NCI-H1694 treated with DMSO at 0.1 percent for 48 hours (cell line): ENCODE measurements around the gene KDM8.
A peak's percentile ranks its signal among the peaks of the same experiment; 100 is the strongest.

Experiments
- DNase-seq: peaks from one replicate; lab custom pipeline; 2025; lab: John Stamatoyannopoulos, UW

KDM8 gene

GRCh38 chr16:27203507-27204311 is at the start of gene KDM8:
KDM8 (plus strand) TSS chr16:27203526; CDS start chr16:27210124, 6,598 bp downstream.
- peak; percentile 98 for DNase-seq

DNA sequence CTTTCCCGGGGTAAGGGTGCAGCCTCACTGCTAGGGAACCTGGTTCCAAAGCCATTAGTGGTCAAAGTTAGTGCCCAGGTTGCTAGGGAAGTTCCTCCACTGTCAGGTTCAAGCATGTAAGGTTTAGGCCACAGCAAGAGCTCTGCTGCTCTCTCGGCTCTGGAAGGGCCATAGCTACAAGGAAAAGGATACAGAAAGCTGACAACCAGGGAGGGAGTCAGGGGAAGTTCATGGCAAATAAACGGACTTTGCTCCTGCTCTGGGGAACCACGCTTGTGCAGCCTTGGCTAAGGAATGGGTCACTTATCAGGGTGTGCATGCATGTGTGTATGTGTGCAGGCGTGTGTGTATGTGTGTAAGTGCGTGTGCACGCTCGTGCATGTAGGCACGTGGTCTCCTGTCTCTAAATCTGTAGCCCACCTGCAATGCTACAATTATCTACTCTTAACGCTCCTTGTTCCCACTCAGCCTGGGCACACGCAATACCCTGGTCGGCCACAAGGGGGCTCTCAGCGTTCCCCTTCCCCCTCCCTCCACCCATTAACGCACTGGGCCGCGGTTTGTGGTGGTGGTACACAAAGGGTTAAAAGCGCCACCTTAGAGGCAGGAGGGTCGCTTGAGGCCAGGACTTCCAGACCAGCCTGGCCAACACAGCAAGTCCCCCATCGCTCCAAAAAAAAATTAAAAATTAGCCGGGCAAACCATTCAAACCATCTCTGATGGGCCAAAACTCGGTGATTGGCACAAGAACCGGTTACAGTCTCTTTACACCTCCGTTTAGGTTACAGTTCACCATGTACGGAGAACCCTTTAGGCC is 48.4 kb upstream of the KDM8 start:
- DNase-seq, result no peak

DNA sequence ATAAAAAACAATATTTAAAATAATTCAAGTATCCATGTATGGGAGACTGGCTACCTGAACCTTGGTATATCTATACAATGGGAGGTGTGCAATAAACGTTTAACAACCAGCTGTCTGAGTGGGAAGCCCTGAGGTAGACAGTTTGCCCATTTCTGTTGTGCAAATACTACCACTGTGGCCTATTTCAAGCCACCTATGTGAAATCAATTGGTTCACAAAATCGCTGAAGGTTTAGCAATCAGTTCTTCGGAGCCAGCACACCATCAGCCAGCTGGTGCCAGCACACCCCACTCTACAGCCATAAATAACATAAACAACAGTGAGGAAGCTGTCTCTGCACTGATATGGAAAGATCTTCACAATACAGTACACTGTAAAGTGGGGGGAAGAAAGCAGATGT is 46.7 kb upstream of the KDM8 start:
- DNase-seq, result no peak

DNA sequence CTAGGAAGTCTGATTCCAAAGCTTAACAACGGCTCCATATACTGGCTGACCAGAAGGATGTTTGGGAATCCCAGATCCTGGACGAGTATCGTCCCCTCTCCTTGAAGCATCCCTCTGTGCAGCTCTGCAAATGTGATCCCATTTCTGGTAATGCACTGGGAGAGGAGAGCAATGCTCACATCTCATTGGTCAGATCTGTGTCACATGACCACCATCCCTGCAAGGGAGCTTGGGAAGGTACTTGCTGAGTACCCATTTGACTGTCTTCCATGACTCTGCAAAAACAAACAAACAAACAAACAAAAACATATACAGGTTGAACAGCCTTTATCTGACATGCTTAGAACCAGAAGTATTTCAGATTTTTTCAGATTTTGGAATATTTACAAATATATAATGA is 41.9 kb upstream of the KDM8 start:
- DNase-seq, result no peak

DNA sequence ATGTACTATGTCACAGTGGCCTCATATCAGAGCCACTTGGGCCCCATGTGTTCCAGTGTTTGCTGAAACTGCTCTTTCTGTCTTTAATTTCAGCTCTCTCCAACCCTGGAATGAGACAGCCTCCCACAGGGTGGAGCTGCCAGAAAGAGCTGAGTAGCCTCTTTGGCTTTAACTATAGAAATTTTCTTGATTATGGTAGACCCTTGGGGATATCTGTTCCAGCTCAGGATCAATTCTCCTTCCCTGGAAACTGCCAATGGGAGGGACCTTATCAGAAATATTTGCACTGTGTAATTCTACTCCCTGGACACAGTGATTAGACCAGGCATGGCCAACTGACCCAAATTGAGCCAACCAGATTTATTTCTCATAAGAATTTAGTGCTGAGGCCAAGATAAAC is 39.0 kb upstream of the KDM8 start:
- no peak for DNase-seq

- DNase-seq, result no peak
Measured at GRCh38 chr16:27165576-27165975, 37.8 kb upstream of the KDM8 start.

GRCh38 chr16:27168790-27169189 is 34.5 kb upstream of the KDM8 start:
- DNase-seq, result no peak

GRCh38 chr16:27169511-27170071 is 33.7 kb upstream of the KDM8 start:
- peak; percentile 32 for DNase-seq

GRCh38 chr16:27171584-27171983 is 31.7 kb upstream of the KDM8 start:
- DNase-seq, result no peak

DNA sequence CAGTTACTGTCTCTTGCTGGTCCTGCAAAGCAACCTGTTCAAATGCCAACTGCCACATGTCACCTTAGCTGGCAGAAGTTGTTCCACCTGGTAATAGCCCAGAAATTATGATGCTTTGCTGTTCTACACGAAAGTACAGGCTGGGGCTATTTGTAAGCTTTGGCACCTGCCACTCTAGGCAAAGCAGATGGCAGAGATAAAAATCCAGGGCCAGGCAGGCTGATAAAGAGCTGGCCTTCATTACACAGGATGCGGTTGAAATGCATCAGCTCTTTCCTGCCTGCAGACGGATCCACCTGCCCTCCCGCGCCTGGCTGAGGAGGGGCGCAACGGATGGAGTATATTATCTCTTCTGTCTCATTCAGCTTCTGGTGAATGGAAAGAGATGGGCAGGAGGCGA is 29.3 kb upstream of the KDM8 start:
- DNase-seq, result peak; percentile 8

- no peak for DNase-seq
Measured at GRCh38 chr16:27174798-27175197, 28.5 kb upstream of the KDM8 start.

- DNase-seq, result no peak
Measured at GRCh38 chr16:27175888-27176287, 27.4 kb upstream of the KDM8 start.

DNA sequence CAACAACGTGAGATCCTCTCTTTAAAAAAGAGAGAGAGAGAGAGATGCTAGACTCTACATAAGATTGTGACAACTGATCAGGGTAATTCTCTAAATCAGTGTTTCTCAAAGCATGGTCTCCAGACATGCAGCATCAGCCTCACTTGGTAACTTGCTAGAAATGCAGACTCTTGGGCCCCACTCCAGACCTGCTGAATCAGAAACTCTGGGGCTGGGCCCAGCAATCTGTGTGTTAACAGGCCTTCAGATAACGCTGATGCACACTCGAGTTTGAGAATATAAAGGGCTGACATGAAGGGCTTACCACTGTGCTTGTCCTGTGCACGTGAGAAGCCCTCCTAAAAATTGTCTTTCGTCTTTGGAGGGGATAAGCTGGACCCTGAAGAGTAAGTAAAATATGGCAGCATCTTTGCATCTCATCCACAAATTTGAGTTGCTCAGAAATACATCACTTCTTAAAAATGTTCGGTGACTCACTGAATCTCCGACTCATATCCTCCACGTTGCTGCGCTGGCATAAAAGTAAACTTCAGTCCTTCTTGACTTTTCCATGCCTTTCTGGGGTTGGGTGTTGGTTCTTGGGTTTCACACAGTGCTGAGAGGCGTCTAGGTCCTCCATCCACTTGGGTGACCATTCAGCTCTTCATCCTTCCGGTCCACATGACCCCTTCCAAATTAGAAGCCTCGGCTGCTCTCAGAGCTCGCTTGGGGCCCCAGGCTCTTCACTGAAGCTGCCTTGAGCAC is 26.1 kb upstream of the KDM8 start:
- DNase-seq, result no peak

DNA sequence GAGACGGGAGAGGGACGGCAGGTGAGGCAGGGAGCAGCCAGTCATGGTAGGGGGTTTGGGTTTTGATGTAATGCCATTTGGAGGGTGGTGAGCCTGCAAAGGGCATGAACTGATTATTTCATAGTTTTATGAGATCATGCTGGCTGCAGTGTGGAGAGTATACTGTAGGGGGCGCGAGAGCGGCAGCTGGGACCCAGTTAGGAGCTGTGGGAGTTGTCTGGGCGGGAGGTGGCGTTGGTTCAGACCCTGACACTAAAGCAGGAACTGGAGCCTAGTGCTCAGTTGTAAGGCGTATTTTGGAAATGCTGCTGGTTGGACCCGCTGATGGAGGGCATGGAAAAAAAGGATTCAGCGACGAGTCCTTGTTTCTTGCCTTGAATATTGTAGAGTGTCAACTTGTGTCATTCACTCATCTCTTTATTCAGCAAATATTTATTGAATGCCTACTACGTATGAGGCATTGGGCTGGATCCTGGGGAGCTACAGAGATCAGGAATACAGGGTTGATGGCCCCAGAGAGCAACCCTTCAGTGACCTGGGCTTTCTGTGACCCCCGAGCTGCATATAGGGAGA is 23.7 kb upstream of the KDM8 start:
- peak; percentile 68 for DNase-seq

GRCh38 chr16:27181019-27181790 is 22.1 kb upstream of the KDM8 start:
- DNase-seq, result peak; percentile 85

DNA sequence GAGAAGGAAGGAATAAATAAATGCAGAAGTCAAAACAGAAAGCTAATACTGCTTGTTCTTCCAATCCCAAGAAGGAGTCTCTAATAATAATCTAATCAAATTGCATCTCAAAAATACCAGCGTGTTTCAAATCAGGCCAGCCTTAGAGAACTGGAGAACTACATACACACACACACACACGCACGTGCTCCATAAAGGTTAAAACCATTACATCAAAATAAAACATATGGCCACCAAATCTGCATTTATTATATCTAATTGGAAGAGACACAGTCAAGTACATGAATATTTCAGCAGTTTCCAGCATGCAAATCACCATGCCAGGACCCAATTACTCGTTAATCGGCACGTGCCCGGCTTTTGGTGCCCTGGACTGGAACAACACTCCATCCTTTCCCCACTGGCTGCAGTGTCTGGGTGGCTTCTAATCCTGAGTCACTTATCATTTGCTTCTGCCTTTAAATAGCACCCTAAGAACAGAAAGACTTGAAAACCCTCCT is 20.4 kb upstream of the KDM8 start:
- peak; percentile 6 for DNase-seq

GRCh38 chr16:27185776-27186130 is 17.6 kb upstream of the KDM8 start:
- DNase-seq, result no peak

GRCh38 chr16:27188633-27189032 is 14.7 kb upstream of the KDM8 start:
- no peak for DNase-seq

DNA sequence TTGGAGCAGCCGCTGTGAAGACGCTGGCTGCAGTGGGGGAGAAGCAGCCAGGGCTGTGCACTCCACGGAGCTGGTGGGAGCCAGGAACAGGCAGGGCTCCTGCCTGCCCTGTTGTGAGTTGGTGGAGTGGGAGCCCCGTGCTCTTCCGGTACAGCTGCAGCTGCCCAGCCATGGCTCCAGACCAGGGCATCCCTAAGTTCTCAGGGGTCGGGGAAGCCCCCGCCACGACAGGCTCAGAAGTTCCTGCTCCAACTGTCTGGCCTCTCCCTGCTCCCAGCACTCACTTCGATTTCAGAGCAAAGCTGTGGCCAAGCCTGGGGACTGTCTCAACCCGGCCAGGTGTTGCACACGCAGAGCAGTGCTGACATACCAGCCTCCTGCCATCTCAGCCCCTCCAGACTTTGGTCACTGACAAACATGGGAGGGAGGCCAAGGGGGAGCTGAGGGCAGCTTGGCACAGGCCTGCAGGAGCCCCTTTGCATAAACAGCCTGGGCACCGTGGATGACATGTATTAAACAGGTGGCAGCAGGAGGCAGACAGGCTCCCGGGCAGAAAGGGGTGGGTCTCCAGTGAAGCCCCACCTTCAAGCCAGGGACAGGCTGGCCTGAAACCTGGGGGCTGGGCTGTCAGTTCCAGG is 13.9 kb upstream of the KDM8 start:
- no peak for DNase-seq

DNA sequence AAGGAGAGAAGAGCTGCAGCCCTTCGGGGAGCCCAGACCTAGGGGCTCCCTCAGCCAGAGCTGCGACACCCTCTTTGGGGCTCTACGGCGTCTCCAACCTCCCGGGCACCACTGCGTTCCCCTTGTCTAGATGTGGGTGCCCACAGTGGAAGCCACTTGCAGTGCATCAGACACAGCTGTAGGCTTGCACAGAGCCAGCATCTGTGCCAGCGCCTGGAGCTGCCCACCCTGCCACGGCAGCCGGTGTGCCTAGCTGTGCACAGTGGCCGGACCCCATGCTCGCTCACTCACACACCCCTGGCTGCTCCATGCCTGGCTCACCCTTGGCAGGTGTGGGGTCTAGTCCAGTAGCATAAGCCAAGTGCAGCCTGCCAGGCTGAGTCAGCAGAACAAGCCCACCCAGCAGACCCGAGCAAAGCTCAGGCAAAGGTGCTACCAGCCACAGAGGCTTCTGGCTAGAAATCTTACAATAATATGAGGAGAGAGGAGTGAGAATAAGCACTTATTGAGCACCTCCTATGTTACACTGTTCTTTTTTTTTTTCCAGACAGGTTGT is 12.9 kb upstream of the KDM8 start:
- no peak for DNase-seq
